ENCODE measurements around the gene INPP4B.

The INPP4B gene

DNA sequence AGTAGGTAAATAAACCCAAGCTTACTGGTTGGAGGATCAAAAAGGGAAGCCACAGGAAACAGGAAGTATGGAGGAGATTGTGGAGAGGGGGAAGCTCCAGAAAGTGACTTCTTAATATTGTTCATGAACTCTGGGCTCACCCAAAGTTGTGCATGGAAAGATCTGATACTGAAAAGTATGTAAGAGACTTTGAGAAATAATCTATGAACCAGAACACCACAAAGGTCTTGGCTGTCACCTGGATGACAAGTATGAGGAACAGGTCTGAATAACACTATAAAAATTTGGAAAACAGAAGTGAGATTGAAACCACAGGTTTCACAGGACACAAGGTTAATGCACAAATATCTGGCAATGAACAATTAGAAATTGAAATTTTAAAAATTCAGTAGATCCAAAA lies 567.4 kb downstream of the INPP4B start:
- no peak for DNase-seq

DNA sequence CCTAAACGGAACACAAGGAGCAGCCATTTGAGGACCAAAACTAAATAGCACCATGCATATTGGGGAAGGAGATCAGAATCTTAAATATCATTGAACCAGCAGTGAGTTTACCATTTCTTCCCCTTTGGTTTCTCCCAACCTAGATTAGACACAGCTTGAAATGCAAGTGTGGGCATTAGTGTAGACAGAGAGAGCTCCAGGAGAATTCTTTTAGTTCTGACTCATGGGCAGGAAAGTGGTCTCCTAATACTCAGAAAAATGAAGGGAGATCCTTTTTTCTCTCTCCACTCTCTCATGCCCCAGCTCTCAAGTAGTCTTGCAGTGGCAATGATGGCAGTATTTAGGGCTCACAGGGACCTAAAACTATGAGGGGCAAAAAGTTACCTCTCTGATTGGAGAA lies 567.9 kb downstream of the INPP4B start:
- no peak for DNase-seq

DNA sequence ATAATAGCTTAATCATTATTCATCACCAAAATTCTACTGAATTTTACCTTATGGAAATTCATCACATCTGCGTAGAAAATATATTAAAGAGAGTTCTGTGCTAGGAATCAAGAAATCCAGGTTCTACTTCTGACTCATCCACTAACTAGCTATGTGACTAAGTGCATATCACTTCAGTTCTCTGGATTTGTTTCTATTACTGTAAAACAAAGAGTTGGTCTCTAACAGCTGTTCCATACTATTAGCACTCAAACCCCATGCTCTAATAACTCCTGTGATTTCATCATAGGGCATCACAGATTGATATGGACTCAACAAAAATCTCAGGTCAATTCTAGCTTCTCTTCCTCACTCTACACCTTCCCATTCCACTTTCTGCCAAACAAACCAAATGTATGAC lies 572.0 kb downstream of the INPP4B start:
- no peak for DNase-seq

DNA sequence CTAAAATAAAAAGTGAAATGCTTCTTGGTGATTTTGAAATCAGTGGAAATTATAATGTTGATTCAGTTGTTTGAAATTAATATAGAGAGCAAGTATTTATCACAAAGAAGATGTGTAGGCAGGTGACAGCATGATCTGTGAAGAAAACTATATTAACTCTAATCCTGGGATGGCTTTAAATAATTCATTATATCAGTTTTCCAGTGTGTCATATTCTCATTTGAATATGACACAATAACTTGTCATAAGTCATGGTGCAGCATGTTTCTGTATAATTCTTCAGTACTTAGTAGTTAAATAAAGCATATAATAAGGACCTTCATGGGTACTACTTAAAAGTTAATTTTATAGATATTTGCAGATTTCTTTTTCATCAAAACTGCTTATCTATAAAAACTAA lies 573.6 kb downstream of the INPP4B start:
- no peak for DNase-seq

DNA sequence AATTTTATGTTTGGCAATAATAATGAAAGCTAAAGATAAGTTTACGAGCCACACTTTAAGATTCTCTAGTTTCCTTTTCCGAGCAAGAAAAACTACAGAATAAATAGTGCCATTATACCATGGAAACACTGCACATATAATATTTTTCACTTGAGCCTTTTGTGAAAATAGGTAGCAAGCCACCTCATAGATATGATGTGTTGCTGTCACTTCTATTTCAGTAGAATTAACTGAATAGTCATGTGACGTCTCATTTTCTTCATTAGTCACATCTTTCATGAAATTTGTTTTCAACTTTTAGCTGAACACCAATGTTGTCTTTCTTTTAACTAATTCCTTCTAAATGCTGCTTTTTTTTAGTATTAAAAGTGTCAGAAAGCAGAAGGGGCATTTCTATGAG lies 574.3 kb downstream of the INPP4B start:
- DNase-seq, result no peak

DNA sequence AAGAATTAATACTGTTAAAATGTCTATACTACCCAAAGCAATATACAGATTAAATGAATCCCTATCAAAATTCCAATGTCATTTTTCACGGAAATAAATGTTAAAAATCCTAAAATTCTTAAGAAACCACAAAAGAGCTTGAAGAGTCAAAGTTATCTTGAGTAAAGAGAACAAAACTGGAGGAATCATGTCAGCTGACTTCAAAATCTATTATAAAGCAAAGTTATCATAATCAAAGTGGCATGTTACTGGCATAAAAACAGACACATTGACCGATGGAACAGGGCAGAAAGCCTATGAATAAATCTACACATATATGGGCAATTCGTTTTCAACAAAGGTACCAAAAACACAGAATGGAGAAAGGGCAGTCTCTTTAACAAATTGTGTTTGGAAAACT lies 579.0 kb downstream of the INPP4B start:
- DNase-seq, result no peak

DNA sequence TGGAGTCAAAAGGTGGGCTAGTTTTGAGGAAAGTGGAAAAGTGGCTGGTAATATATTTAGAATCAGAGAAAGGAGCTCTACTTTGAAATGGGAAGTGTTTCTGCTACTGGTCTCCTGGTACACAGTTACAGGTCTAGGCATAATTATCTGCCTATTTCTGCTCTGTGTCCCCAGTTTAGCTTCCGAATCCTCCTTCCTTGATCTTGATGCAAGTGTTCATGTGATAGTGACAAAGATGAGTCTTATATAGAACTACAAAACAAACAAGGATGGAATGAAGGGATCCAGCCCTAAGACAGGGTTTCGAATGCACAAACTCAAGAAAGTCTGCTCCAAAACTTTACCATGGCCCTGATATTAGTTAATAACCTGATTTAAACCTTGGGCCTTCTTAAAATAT lies 580.2 kb downstream of the INPP4B start:
- DNase-seq, result no peak

DNA sequence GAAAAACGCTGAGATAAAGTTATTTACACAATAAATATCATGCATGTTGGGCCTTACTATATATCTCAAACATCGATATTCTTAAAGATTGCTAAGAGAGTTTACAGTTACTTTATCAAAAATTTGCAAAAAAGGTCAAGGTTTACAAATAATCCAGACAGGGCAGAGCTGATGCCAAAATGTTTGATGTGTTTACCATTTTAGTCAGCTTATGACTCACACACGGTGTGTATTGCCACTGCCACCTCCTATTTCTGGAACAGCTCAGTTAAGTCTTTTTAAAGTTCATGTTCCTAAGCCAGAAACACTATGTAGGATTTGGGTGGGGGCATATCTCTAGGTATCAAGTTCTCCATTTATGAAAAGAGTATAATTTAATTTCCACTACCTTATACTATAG lies 580.6 kb downstream of the INPP4B start:
- no peak for DNase-seq

DNA sequence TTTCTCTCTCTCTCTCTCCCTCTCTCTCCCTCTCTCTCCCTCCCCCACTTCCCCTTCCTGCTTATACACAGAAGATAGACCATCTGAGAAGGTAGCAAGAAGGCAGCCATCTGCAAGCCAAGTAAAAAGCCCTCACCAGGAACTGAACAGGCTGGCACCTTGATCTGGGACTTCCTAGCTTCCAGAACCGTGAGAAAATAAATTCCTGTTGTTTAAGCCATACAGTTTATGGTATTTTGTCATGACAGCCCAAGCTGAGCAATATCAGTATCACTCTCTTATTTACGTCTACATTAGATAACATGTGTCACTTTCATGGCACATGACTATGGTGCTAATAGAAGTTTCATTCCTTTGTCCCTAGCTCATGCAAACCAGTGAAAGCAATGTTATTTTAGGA lies 581.1 kb downstream of the INPP4B start:
- no peak for DNase-seq

DNA sequence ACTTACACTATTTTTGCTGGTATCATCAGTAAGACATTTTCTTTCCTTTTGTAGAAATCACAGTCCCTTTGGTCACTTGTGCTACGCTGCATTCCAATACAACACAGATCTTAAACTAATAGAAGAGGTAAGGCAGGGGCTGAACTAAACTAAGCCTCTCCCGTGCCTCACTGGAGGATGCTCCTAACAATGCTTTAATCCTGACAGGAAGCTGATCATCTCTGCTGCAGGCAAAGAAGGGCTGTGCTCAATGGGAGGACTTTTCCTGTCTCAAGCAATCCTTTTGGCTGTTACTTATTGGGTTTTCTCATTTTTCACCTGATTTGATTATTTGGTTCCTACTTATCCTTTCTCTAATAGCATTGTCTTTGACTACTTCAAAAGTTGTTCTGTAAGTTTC lies 583.1 kb downstream of the INPP4B start:
- no peak for DNase-seq

DNA sequence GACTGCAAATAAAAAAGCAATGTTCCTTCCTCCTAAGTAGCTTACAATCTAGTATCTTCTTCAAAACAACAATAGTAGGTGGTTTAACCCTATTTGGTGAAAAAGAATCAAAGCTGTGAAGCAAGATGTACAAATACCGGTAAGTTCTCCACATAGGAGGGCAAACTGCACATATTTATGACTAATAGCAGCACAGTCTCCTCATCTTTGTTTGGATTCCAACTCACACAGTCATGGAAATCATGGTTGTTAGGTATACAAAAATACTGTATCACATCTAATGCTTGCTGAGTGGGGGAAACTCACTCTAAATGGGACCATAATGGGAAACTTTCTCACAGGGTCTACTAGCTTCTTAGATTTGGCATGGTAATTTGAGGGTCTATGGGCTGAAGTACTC lies 597.2 kb downstream of the INPP4B start:
- no peak for DNase-seq

DNA sequence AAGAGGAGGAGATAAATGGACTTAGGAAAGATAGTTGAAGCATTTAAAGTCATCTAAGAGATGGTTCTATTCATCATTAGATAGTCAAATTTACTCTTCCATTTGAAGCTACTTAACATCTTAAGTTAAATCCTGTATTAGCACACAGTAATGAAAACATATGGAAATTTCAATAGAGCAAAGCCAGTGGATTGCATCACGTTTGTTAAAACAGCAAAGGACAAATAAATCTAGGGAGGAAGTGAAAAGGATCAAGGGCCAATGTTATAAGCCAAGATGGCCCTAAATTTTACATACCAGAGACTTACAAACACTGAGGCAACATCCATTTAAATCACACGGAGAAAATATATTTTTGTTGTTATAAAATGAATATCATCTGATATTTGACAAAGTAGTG lies 602.8 kb downstream of the INPP4B start:
- no peak for DNase-seq

DNA sequence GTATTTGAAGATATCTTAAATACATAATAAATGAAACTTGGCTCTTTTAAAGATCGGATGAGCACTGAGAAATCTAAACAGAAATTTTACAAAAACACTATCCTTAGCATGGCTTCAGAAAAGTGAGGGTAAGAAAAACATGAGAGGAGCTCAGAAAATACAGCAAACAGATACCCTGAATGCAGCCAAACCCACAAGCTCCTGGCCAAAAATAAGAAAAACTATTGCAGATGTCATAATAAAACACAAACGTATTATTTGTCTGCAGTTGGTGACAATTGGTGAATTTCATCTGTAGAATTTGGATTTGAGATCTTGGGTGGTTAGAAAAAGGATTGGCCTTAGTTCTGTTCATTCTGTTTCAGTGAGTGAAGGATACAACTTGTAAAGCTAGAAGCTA lies 603.9 kb downstream of the INPP4B start:
- DNase-seq, result no peak

DNA sequence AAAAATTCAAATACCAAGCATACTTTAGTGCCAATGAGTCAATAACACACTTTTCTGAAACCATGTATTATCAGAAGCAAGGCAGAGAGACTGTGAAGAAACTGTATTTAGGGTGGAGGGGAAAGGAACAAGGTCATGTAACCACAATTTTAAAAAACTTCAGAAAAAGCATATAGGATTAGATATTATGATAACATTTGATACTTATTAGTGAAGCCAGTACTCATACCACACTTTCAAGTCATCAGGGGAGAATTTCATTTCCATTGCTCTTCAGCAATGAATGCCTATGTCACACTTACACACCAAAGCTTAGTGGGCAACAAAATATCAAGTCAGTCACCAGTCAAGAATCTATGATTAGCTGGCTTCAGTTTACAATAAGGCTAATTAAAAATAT lies 607.5 kb downstream of the INPP4B start:
- DNase-seq, result no peak

DNA sequence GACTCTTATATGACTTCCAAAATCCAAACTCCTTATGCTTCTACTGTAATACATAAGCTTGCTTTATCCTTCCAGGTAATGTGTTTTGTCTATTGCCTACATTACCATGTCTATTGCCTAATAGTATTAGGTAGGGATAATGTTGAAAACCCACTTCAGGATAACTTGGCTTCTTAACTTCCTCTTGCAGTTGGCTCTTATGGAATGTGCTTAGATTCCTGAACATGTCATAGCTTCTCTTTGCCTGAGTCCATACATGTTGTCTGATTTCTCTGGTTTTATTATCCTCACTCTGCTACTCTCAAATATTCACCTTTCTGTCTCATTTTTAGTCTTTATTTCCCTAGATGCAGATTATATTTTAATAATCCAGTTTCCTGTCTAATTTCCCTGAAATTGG lies 609.8 kb downstream of the INPP4B start:
- no peak for DNase-seq

DNA sequence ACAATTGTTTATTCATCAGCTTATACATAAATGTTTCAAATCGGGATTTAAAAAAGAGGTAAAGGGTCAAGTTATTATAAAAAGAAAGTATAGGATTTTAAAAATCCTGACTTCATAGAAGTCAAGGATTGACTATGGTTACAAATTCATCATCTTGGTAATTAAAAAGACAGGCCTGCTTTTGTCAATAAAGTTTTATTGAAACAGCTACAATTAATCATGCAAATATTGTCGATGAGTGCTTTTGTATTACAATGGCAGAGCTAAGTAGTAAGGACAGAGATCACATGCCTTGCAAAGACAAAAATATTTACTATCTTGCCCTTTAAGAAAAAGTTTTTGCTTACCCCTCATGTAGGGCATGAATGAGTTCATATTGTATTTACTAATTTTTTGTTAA lies 614.3 kb downstream of the INPP4B start:
- no peak for DNase-seq

DNA sequence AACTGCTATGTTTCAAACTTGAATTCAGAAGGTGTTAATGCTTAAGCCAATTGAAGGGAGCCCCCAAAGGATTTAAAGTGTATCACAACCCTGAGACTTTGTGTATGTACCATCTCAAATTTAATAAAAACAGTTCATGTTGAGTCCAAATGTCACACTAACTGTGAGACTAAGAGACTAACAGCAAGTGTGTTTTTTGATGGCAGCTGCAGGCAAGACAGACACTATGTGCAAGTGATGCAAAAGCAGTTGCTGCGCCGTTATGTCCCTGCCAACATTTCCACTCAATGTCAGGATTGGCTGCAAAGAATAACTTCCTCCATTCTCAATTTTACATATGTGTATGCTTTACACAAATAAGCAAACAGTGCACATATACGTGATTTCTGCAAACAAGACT lies 615.1 kb downstream of the INPP4B start:
- DNase-seq, result no peak

DNA sequence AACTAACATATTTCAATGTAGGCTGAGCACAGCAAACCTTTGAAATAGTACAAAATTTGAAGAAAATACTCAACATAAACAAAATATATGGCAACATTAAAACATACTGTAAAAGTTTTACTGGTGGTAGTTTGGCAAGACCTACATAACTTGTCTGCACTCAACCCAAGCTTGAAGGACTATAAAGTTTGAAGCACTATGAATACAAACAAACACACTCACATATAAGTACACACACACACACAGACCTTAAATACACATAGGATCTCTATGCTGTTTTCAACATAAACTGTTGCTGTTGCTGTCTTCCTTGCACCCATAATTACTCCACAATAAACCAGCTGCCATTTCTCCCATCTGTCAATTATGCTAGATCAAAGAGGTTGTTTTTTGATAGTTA lies 620.1 kb downstream of the INPP4B start:
- no peak for DNase-seq

DNA sequence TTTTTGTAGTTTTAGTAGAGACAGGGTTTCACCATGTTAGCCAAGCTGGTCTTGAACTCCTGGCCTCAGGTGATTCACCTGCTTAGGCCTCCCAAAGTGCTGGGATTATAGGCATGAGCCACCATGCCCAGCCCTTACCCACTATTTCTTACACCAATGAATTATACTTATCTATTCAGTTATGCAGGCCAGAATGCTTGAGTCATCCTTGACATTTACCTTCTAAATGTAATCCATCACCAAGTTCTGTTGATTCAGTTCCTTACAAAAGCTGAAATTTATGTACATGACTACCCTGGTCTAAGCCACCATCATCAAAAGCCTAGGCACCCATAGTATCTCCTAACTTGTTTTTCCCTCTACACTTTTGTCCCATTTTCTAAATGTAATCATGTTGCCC lies 624.0 kb downstream of the INPP4B start:
- DNase-seq, result no peak

DNA sequence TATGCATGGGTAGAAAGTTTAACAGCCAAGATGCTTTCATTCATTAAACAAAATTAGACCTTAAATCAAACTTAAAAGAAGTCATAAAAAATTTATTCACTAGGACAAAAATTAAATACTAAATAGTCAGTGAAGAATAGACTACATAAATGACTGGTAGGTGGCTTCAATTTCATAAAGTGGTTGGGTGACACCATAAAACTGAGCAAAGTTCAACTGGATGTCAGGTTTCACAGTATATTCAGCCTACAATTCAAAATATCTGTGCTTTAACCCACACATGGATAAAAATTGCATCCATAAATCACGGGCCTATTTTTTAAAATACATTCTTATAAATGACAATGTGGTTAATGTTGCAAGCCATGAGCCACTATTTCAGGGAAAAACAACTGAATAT lies 627.4 kb downstream of the INPP4B start:
- no peak for DNase-seq

DNA sequence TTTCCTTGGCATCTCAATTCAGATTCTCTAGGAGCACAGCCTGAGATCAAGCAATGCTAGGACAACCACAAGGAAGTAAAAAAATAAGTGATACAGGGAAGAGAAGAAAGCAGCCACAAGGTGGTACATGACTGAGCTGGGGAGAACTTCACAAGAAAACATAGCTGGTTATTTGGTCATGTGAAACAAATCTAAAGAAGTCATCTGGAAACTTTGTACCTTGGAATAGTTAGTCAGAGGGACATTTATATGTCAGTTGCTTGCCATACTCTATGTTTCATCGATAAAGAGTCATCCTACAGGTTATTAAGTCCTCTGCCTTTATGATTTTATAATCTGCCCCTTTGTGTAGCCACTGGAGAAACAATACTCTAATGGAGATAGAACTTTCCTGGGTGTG lies 634.7 kb downstream of the INPP4B start:
- DNase-seq, result no peak

DNA sequence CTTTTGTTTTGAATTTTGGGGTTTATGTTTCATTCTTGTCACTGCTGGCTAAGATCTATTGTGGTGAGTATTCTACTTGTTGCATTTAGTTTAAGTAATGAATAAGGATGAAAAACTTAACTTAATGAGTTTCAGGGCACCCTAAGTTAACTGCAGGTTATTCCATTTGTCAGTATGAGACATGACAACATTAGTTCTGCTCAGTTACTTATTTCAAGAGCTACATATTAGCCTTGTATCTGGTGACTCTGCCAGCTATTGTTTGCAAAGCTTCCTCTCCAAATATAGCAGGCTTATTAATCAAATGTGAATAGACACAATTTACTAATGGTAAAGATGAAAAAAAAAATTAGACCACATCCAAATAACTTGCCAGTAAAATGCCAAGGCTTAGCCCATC lies 642.6 kb downstream of the INPP4B start:
- no peak for DNase-seq

DNA sequence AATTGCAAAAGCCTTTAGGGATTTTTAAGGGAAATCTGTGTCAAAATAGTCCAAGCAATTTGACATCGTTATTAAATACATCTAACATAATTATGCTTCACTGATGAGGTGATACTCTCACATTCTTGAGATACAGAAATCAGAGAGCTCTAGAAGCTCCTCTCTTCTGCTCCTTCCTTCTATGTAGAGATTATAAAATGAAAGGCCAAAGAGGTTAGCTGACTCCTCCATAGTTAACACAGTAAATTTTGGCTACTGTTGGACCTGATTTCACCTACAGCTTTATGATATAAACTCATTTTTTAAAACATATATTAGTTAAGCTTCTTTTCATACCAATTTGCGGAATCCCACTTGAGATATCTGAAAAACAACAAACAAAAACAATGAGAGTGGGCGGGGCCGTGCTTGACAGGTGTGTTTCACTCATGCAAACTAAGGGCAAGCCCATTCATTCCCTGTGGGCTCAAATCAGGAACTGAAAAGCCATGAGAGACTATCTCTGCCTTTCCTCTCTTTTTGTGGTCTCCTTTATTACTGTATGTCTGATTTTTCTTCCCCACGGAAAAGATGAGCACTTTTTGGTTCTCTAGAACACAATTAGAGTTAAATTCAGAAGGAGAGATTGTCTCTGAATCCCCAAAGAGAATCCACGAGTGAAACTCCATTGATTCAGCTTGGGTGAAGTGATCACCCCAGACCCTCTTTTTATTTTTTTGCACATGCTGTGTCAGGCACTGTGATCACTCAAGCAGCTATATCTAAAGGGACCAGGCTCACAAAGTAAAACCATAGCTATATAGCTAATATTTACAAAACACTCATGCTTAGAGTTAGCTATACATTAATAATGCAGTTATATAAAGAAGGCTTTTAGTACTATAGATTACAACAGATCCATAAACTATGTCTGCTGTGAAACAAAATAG lies 643.4 kb downstream of the INPP4B start:
- no peak for DNase-seq

DNA sequence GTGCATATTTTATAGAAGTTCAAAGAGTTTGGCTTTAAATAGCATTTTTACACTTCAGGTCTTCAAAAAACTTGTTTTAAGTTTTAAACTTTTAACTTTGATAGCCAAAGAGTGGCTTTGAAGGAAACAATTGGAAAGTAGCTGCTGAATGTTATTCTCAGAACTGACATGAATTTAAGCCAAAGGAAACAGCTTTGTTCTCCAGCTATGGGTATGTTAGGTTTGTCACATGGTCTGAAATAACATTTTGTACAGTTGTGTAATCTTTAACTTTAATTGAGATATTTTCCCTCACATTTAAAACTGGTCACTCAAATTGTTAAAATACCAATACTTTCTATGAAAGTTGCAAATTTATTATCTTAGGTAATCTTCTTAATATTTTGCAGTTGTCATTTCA lies 645.1 kb downstream of the INPP4B start:
- DNase-seq, result no peak

DNA sequence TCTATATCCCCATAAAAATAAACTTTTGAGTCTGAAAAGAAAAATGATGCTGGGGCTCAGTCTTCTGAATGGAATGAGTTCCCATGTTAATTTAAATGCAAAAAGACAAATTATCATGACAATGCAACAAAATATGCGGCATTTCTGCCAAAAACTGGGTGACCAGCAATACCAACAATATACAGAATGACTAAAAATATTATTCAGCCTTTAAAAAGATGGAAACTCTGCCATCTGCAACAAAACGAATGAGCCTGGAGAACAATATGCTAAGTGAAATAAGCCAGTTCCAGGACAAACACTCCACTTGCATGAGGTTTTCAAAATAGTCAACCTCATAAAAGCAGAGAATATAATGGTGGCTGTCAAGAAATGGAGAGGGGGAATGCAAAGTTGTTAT lies 651.2 kb downstream of the INPP4B start:
- DNase-seq, result no peak
